ENCODE measurements around the gene CDH24. TPM values are rescaled to one million over a fixed set of nuclear protein-coding genes. Genes with fewer than 3 reads are reported as not detected.

The CDH24 gene
- total RNA-seq, 1 experiment from 2014 or later = 14.8 TPM

DNA sequence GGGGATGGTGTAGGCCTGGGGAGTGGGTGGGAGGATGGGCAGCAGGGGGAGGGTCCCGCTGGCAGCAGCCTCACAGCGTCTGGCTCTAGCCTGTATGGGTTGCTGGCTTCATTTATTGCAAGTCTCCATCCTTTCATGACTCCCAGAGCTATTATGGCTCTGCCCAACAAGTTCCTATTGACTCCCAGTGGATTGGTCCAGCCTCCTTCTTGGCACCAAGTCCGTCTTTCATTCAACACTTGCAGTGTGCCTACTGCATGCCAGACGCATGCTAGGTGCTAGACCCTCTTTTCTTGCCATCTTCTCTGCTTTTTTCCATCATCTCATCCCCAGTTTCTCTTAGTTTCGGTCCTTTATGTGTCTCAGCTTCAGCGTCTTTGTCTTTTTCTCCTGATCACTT lies 14.2 kb downstream of the CDH24 start:
- Histone ChIP-seq H3K4me1 (ENCODE audit: insufficient read depth, low read length) (peaks cover 20% of the 10 kb centered on the region), H3K4me2 (ENCODE audit: low read length) (no peak overlapping the region), H3K36me3 (ENCODE audit: low read depth, low read length) (no peaks in the 10 kb centered on the region), H3K9me3 (ENCODE audit: low read length) (no peaks in the 10 kb centered on the region), H3K9ac (ENCODE audit: low read length) (no peak overlapping the region), H4K20me1 (ENCODE audit: low read length) (no peaks in the 10 kb centered on the region), H3K27ac (ENCODE audit: low read length) (no peak overlapping the region), H3K79me2 (ENCODE audit: low read length) (no peaks in the 10 kb centered on the region), H3K9me2 (replicated peaks; ENCODE audit: low read length) (no peaks in the 10 kb centered on the region), H2AFZ (ENCODE audit: low read length) (no peak overlapping the region), H3F3A (ENCODE audit: low read length, unreplicated experiment) (no peaks in the 10 kb centered on the region), H3K4me3 (ENCODE audit: low read length) (no peak overlapping the region), H3K27me3 (ENCODE audit: low read length) (no peaks in the 10 kb centered on the region)
- ChIA-PET POLR2A (ENCODE audit: unreplicated experiment) (no interaction called here), CTCF (no interaction called here)
- no peak for ATAC-seq
- TF ChIP-seq, protein P1, sequence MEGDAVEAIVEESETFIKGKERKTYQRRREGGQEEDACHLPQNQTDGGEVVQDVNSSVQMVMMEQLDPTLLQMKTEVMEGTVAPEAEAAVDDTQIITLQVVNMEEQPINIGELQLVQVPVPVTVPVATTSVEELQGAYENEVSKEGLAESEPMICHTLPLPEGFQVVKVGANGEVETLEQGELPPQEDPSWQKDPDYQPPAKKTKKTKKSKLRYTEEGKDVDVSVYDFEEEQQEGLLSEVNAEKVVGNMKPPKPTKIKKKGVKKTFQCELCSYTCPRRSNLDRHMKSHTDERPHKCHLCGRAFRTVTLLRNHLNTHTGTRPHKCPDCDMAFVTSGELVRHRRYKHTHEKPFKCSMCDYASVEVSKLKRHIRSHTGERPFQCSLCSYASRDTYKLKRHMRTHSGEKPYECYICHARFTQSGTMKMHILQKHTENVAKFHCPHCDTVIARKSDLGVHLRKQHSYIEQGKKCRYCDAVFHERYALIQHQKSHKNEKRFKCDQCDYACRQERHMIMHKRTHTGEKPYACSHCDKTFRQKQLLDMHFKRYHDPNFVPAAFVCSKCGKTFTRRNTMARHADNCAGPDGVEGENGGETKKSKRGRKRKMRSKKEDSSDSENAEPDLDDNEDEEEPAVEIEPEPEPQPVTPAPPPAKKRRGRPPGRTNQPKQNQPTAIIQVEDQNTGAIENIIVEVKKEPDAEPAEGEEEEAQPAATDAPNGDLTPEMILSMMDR (conservative IDR thresholded peaks at IDR 0.05; ENCODE audit: low read depth, low read length) = no peak
- TF ChIP-seq EZH2phosphoT487 (IDR thresholded peaks at IDR 0.05; ENCODE audit: borderline replicate concordance, low read length) = no peak
- TF ChIP-seq EZH2 (IDR thresholded peaks at IDR 0.05; ENCODE audit: low read length, unreplicated experiment) = no peak
- DNase-seq = no peak
- intact Hi-C loops (cut with micrococcal nuclease) = no loop called here
- no TSS peak for BruUV-seq (replicated peaks)

DNA sequence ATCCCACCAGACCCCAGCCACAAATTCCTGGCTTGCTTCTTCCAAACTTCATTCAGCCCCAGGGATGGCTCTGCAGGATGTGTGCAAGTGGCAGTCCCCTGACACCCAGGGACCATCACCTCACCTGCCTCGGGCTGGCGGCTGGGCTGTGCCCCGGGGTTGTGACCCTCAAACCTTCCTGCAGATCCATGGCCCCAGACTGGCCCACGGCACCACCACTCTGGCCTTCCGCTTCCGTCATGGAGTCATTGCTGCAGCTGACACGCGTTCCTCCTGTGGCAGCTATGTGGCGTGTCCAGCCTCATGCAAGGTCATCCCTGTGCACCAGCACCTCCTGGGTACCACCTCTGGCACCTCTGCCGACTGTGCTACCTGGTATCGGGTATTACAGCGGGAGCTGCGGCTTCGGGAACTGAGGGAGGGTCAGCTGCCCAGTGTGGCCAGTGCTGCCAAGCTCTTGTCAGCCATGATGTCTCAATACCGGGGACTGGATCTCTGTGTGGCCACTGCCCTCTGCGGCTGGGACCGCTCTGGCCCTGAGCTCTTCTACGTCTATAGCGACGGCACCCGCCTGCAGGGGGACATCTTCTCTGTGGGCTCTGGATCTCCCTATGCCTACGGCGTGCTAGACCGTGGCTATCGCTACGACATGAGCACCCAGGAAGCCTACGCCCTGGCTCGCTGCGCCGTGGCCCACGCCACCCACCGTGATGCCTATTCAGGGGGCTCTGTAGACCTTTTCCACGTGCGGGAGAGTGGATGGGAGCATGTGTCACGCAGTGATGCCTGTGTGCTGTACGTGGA lies 15.0 kb downstream of the CDH24 start, which contains the start of gene PSMB11:
TSS of gene PSMB11 (plus strand) at position 51 of the 804 bp plus-strand sequence. CDS start at position 65, 14 bp downstream.
- intact Hi-C loops (cut with micrococcal nuclease) = no loop called here
- Histone ChIP-seq H3K27ac (ENCODE audit: low read length) (no peak within 1 kb of the TSS; the same call in 1 of the 2 replicates), H3K4me1 (ENCODE audit: insufficient read depth, low read length) (peaks cover 20% of the 10 kb centered on the region), H3K9me2 (replicated peaks; ENCODE audit: low read length) (no peaks in the 10 kb centered on the region), H3K4me3 (ENCODE audit: low read length) (no peak within 1 kb of the TSS), H3K9ac (ENCODE audit: low read length) (no peak within 1 kb of the TSS), H3K9me3 (ENCODE audit: low read length) (no peaks in the 10 kb centered on the region), H3K36me3 (ENCODE audit: low read depth, low read length) (no peaks in the 10 kb centered on the region), H3K4me2 (ENCODE audit: low read length) (peak within 1 kb of the TSS; percentile 29; the same call in 1 of the 2 replicates), H3K79me2 (ENCODE audit: low read length) (no peaks in the 10 kb centered on the region), H2AFZ (ENCODE audit: low read length) (no peak within 1 kb of the TSS), H3K27me3 (ENCODE audit: low read length) (no peaks in the 10 kb centered on the region), H3F3A (ENCODE audit: low read length, unreplicated experiment) (no peaks in the 10 kb centered on the region), H4K20me1 (ENCODE audit: low read length) (no peaks in the 10 kb centered on the region)
- DNase-seq = no peak
- TF ChIP-seq, protein P1 (conservative IDR thresholded peaks at IDR 0.05; ENCODE audit: low read depth, low read length) = no peak
- TF ChIP-seq EZH2phosphoT487 (IDR thresholded peaks at IDR 0.05; ENCODE audit: borderline replicate concordance, low read length) (no peak), EZH2 (IDR thresholded peaks at IDR 0.05; ENCODE audit: low read length, unreplicated experiment) (no peak)
- no peak; the same call in 1 of the 2 replicates for ATAC-seq
- ChIA-PET POLR2A (ENCODE audit: unreplicated experiment) (interaction anchor here (0.6 kb wide), 1 partner anchor 18 kb away, joined by 6 read pairs; no protein-coding TSS in a partner anchor), CTCF (interaction anchor here (0.6 kb wide), 1 partner anchor 66 kb away, joined by 4 read pairs; no protein-coding TSS in a partner anchor)
- BruUV-seq (replicated peaks) = no TSS peak

Data from PC-3 (cell line).